ENCODE results near the gene IFITM1. TPM values are rescaled to one million over a fixed set of nuclear protein-coding genes. Genes with fewer than 3 reads are reported as not detected.
"Not testable (repeated sequence)": the region's sequence is repeated elsewhere in the genome, so short reads cannot be mapped to it uniquely, and the experiment has no call there.

IFITM1 gene
- total RNA-seq, 1 donor from 2014 or later, result 379 TPM

GRCh38 chr11:324156-324555 is 10.3 kb downstream of the IFITM1 start:
- no peaks in the 10 kb centered on the region for H3K36me3 ChIP-seq
- intact Hi-C loops (cut with DNase I), result no loop called here
- no peak overlapping the region for H3K4me3 ChIP-seq
- no peak for DNase-seq (ENCODE audit: extremely low spot score in 2 of 2)
- H3K4me1 ChIP-seq, result peaks cover 45% of the 10 kb centered on the region
- H3K9me3 ChIP-seq, result no peaks in the 10 kb centered on the region
- TF ChIP-seq POLR2A (IDR thresholded peaks at IDR 0.05) (no peak), POLR2AphosphoS5 (IDR thresholded peaks at IDR 0.05; ENCODE audit: insufficient read depth in 1 of 2, low read depth in 1 of 2) (no peak), CTCF (IDR thresholded peaks at IDR 0.05) (no peak)
- H3K27me3 ChIP-seq, result no peaks in the 10 kb centered on the region
- H3K27ac ChIP-seq, result peak overlapping the region; percentile 93

GRCh38 chr11:324593-325517 is 11.0 kb downstream of the IFITM1 start:
- H3K36me3 ChIP-seq; H3K27me3 ChIP-seq; H3K9me3 ChIP-seq; intact Hi-C loops (cut with DNase I): not testable (repeated sequence)
- peak in 1 of 2 donors; percentile 90 for DNase-seq (ENCODE audit: extremely low spot score in 2 of 2)
- TF ChIP-seq POLR2AphosphoS5 (IDR thresholded peaks at IDR 0.05; ENCODE audit: insufficient read depth in 1 of 2, low read depth in 1 of 2), result peak in 1 of 2 donors; percentile 44
- H3K4me1 ChIP-seq, result peaks cover 45% of the 10 kb centered on the region
- H3K4me3 ChIP-seq, result peak overlapping the region in 1 of 2 donors; percentile 34
- peak overlapping the region; percentile 93 for H3K27ac ChIP-seq

GRCh38 chr11:325796-326591 is 12.2 kb downstream of the IFITM1 start:
- Histone ChIP-seq H3K9me3 (no peaks in the 10 kb centered on the region), H3K4me1 (peaks cover 42% of the 10 kb centered on the region), H3K4me3 (no peak overlapping the region), H3K27ac (peak overlapping the region; percentile 93), H3K36me3 (no peaks in the 10 kb centered on the region), H3K27me3 (no peaks in the 10 kb centered on the region)
- TF ChIP-seq CTCF (IDR thresholded peaks at IDR 0.05), result no peak
- TF ChIP-seq POLR2AphosphoS5 (IDR thresholded peaks at IDR 0.05; ENCODE audit: insufficient read depth in 1 of 2, low read depth in 1 of 2), result no peak
- TF ChIP-seq POLR2A (IDR thresholded peaks at IDR 0.05), result no peak
- intact Hi-C loops (cut with DNase I), result loop anchor here (2.0 kb wide), 1 partner anchor 27 kb away; no protein-coding TSS in a partner anchor
- DNase-seq (ENCODE audit: extremely low spot score in 2 of 2), result peak in 1 of 2 donors; percentile 87

GRCh38 chr11:326592-326841 is 12.7 kb downstream of the IFITM1 start:
- no peak for TF ChIP-seq POLR2AphosphoS5 (IDR thresholded peaks at IDR 0.05; ENCODE audit: insufficient read depth in 1 of 2, low read depth in 1 of 2)
- TF ChIP-seq CTCF (IDR thresholded peaks at IDR 0.05), result no peak
- TF ChIP-seq POLR2A (IDR thresholded peaks at IDR 0.05), result no peak
- Histone ChIP-seq H3K4me3 (peak overlapping the region in 1 of 2 donors; percentile 0), H3K27ac (peak overlapping the region; percentile 93), H3K9me3 (no peaks in the 10 kb centered on the region), H3K4me1 (peaks cover 40% of the 10 kb centered on the region), H3K36me3 (no peaks in the 10 kb centered on the region), H3K27me3 (no peaks in the 10 kb centered on the region)
- intact Hi-C loops (cut with DNase I), result loop anchor here (2.0 kb wide), 1 partner anchor 26 kb away; no protein-coding TSS in a partner anchor
- DNase-seq (ENCODE audit: extremely low spot score in 2 of 2), result no peak

- no peak for DNase-seq (ENCODE audit: extremely low spot score in 2 of 2)
- peak overlapping the region; percentile 0 to 9 for H3K4me3 ChIP-seq
- peaks cover 40% of the 10 kb centered on the region for H3K4me1 ChIP-seq
- no peaks in the 10 kb centered on the region for H3K9me3 ChIP-seq
- no peaks in the 10 kb centered on the region for H3K36me3 ChIP-seq
- no peaks in the 10 kb centered on the region for H3K27me3 ChIP-seq
- intact Hi-C loops (cut with DNase I), result loop anchor here (2.0 kb wide), 1 partner anchor 26 kb away; no protein-coding TSS in a partner anchor
- peak overlapping the region; percentile 93 for H3K27ac ChIP-seq
- peak; percentile 48 to 79 for TF ChIP-seq POLR2AphosphoS5 (IDR thresholded peaks at IDR 0.05; ENCODE audit: insufficient read depth in 1 of 2, low read depth in 1 of 2)
- TF ChIP-seq POLR2A (IDR thresholded peaks at IDR 0.05), result no peak
Observed at GRCh38 chr11:326842-327580, 13.2 kb downstream of the IFITM1 start.

Measured in vagina (tissue), 2 donors.